Smooth muscle cell of the pulmonary artery (primary cell): ENCODE data around the gene DNAJA2. TPM values are rescaled to one million over a fixed set of nuclear protein-coding genes. Genes with fewer than 3 reads are reported as not detected.

Experiments used
- total RNA-seq: library from RNA; depleted of rRNA; stranded (reverse); fragments of >200 nt; gene quantifications from 2 replicates; pipeline ENCODE4 v1.2.3, GENCODE V29; 2014

The DNAJA2 gene
- 46.3 and 54.6 TPM in 2 replicates for total RNA-seq

GRCh38 chr16:46973207-46973995 is at the start of gene DNAJA2:
DNAJA2 (minus strand) TSS chr16:46973674; CDS start chr16:46973572, 102 bp downstream.

Other genes with a start within 250 kb of the DNAJA2 start
- gene MYLK3, start 225.3 kb downstream of the DNAJA2 start, total RNA-seq, result 0.13 and 0.26 TPM in 2 replicates
- 7.8 and 8.9 TPM in 2 replicates for gene C16orf87, start 142.5 kb downstream of the DNAJA2 start, total RNA-seq
- 17.7 and 42.3 TPM in 2 replicates for gene GPT2, start 89.3 kb downstream of the DNAJA2 start, total RNA-seq
- gene NETO2, start 170.3 kb upstream of the DNAJA2 start, total RNA-seq, result 26.4 and 150 TPM in 2 replicates